Activated CD4-positive, alpha-beta T cell treated with anti-CD3 and anti-CD28 coated beads for 48 hours (primary cell): ENCODE data around the gene RCOR1.
"Not testable (repeated sequence)": the region's sequence is repeated elsewhere in the genome, so short reads cannot be mapped to it uniquely, and the experiment has no call there.

ENCODE experiments used
- DNase-seq: peaks from one replicate; pipeline ENCODE4 v3.0.0-alpha.2; 2020

The RCOR1 gene

DNA sequence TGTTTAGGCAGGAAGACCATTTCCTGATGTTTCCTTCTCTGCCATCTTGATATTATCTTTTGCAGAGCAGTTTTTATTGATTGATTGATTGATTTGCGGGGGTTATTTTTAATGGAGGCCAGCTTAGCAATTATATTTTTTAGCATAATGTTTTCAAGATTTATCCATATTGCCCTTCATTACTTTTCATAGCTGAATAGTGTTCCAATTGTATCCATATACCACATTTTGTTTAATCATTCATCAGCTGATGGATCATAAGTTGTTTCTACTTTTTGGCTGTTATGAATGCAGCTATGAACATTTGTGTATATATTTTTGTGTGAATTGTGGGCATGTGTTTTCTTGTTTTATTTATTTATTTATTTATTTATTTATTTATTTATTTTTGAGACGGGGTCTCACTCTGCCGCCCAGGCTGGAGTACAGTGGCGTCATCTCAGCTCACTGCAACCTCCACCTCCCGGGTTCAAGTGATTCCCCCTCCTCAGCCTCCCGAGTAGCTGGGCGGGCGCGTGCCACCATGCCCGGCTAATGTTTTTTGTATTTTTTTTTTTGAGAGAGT is 20.9 kb upstream of the RCOR1 start:
- DNase-seq, result no peak

DNA sequence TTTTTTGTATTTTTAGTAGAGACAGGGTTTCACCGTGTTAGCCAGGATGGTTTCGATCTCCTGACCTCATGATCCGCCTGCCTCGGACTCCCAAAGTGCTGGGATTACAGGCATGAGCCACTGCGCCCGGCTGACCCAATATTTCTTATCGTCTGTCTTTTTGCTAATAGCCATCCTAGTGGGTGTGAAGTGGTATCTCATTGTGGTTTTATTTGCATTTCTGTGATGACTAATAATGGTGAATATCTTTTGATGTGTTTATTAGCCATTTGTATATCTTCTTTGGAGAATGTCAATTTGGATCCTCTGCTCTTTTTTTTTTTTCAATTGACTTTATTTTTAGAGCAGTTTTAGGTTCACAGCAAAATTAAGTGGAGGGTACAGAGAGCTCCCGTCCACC is 19.3 kb upstream of the RCOR1 start:
- DNase-seq, result not testable (repeated sequence)

- no peak for DNase-seq
These were observed 18.8 kb upstream of the RCOR1 start for GRCh38 chr14:102573591-102574046.

GRCh38 chr14:102574281-102575159 is 17.9 kb upstream of the RCOR1 start:
- no peak for DNase-seq

DNA sequence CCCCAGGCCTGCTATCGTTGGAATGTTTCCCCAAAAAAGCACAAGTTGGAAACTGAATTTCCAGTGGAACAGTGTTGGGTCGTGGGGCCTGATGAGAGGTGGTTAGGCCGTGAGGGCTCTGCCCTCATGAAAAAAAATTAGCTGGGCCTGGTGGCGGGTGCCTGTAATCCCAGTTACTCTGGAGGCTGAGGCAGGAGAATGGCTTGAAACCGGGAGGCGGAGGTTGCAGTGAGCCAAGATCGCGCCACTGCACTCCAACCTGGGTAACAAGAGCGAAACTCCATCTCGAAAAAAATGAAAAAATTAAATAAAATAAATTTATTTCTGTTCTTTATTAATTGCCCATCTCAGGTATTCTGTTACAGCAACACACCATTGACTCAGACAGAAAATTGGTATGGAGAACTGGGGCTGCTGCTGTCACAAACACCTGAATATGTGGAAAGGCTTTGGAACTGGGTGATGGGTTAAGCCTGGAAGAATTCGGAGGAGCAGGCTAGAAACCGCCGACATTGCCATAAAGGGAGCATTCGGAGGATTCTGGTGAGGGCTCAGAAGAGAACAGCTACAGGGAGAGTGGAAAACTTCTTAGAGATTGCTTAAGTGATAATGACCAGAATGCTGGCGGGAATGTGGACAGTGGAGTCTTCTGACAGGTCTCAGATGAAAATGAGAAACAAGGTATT is 17.1 kb upstream of the RCOR1 start:
- no peak for DNase-seq

DNA sequence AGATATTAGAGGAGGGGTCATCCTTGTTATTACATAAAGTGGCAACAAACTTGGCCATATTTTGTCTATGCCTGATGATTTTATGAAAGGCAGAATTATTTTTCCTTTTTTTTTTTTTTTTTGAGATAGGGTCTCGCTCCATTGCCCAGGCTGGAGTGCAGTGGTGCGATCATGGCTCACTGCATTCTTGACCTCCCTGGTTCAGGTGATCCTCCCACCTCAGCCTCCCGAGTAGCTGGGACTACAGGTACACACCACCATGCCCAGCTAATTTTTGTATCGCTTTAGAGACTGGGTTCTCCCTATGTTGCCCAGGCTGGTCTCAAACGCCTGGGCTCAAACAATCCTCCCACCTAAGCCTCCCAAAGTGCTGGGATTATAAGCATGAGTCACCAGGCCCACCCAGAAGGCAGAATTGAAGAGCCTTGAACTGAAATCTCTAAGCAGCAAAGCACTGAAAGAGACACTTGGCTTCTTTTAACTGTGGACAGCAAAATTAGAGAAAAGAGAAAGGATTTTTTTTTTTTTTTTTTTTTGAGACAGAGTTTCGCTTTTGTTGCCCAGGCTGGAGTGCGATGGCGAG is 16.5 kb upstream of the RCOR1 start:
- DNase-seq, result not testable (repeated sequence)

DNA sequence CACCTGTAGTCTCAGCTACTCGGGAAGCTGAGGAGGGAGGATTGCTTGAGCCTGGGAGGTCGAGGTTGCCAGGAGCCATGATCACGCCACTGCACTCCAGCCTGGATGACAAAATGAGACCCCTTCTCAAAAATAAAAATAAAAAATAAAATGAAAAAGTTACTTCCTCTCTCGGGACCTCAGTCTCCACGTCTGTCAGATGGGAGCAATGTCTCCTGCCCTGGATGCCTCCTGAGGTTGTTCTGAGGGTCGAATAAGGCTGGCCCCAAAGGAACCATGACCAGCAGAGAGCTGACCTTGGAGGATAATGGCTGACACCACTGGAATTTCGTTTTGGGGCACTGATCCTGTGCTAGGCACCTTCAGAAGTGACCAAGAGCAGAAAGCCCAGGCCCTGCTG is 13.6 kb upstream of the RCOR1 start:
- DNase-seq, result no peak

DNA sequence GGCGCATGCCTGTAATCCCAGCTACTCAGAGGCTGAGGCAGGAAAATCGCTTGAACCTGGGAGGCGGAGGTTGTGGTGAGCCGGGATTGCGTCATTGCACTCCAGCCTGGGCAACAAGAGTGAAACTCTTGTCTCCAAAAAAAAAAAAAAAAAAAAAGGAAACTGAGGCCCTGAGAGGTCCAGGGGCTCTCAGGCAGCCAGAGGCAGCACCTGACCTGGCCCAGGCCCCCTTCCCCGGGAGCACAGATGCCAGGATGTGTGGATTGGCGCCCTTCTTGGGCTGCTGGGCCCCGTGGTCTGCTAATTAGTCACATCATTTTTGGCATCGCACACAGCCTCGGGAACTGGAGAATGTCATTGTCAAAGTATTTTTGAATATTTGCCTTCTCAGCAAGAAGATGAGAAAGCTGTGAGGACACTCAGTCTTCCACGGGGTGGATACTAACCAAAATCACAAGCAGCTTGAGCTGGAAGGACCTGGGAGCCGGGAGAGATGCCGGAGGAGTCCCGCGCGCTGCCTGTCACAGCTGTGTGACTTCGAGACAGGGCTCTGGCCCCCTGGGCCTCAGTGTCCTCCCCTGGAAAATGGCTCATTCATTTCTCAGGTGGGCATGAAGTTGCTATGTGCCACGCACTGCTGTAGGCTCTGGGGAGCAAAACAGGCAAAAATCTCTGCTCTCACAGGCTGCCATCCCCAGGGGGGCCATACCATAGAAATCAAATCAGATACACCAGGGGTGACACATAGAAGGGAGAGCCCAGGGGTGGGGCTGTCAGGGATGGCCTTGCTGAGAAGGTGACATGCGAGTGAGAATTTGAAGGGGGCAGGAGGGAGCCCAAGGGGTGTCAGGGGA is 12.5 kb upstream of the RCOR1 start:
- no peak for DNase-seq

GRCh38 chr14:102580550-102581110 is 11.8 kb upstream of the RCOR1 start:
- no peak for DNase-seq

DNA sequence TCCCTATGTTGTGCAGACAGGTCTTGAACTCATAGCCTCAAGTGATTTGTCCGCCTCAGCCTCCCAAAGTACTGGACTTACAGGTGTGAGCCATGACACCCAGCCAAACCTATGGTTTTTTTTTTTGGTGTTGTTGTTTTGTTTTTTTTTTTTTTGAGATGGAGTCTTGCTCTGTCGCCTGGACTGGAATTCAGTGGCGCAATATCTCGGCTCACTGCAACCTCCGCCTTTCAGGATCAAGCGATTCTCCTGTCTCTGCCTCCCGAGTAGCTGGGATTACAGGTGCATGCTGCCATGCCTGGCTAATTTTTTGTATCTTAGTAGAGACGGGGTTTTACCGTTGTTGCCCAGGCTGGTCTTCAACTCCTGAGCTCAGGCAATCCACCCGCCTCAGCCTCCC is 11.3 kb upstream of the RCOR1 start:
- no peak for DNase-seq

DNA sequence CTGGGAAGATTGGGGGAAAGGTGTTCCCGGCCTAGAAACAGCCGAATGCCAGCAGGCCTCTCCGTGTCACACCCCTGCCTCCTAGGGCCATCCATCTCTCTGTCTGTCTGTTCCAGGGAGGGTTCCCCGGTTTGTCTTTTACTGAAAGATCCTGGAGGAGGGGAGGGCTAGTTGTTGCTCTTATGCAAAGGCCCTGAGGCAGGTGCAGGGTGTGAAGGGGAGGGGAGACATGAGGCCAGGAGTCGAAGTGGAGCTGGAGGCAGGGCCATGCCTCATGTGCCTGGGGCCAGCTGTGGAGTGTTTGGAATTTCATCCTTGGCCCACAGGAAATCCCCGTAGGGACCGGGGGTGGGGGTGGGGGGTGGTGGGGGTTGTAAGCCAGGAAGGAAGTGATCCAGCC is 8.7 kb upstream of the RCOR1 start:
- no peak for DNase-seq

DNA sequence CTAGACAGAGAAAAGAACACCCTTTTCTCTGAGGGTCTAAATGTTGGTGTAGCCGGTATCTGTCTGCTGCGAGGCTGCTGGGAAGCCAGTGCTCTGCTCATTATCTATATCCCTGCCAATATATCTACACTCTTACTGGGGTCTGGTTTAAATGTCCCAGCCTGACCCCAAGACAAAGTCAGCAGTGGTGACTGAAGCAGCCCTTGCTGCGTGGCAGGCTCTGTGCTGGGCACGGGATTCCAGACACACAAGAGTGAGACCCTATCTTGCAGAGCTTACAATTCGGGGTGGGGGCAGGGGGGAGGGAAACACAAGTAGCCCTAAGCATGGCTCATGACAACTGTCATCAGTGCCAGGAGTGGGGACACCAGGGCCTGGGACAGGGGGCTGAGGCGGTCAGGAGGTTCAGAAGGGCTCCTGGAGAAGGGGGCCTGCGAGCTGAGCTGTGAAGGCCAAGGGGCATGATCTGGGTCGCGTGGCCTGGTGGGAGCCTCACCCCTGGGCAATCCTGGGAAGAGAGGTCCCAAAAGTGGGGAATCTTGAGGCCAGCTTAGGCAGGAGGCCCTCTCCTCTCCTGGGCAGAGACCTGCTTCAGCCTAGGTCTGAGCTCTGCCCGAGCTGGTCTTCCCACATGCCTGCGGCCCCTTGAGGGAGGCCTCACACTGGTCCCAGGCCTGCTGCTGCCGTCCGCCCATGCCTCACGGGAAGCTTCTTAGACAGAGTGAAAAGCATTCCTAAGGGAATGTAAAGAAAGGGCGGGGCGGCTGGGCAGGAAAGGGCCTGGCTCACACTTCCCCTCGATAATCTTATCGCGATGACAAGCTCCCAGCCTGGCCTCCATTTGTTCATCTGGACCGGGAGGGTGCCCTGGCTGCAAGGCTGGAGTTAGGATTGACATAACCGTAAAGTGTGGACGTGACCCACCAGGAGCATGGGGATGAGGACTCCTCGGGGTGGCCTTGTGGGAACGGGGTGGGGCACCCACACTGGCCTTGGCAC is 7.3 kb upstream of the RCOR1 start:
- DNase-seq, result no peak

DNA sequence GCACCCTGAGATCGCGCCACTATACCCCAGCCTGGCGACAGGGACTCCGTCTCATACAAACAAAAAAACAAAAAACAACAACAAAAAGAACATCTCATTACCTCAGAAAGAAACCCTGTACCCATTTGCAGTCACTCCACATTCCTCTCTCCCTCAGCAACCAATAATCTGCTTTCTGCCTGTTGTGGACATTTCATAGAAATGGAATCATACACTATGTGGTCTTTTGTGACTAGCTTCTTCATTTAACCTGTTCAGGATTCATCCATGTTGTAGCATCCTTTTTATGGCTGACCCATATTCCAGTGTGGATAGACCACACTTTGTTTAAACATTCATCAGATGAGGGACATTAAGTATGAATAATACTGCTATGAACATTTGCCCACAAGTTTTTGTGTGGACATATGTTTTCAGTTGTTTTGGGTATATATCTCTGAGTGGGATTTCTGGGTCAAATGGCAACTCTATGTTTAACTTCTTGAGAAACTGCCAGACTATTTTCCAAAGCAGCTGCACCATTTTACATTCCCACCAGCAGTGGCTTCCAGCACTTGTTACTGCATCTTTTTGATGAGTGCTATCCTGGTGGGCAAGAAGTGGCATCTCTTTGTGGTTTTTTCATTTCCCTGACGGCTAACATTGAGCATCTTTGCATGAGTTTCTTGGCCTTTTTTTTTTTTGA is 5.9 kb upstream of the RCOR1 start:
- no peak for DNase-seq

GRCh38 chr14:102588821-102589220 is 3.6 kb upstream of the RCOR1 start:
- no peak for DNase-seq

- no peak for DNase-seq
These were observed 2.6 kb upstream of the RCOR1 start for GRCh38 chr14:102589761-102590290.

- no peak for DNase-seq
These were observed 1.8 kb upstream of the RCOR1 start for GRCh38 chr14:102590667-102591099.

DNA sequence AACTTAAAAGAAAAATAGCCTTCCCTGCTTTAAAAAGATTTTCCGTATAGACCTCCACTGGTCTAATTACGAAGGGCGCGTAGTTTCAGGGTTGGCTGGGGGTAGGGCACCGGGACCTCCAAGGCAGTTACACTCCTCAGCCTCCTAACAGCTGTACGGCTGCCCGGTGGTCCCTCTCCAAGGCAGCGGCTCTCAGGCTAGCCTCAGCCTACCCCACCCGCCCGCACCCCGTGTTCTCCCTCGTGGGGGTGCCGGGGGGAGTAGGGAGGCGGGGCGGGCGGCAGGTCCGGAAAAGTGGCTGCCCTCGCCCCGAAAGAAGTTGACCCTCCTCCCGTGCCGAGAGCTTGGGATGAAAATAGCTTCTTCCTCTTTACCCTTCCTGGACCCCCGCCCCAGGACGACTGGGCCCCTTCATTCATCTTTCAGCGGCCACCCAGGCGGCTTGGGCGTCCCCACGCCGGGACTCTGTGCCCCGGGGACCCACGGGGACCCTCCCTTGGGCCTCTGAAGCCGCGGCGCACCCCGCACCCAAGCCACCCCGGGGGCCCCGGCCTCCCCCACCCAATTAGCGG is 991 bp upstream of the RCOR1 start:
- no peak for DNase-seq

GRCh38 chr14:102592763-102593060 is 263 bp downstream of the RCOR1 start:
- no peak for DNase-seq

DNA sequence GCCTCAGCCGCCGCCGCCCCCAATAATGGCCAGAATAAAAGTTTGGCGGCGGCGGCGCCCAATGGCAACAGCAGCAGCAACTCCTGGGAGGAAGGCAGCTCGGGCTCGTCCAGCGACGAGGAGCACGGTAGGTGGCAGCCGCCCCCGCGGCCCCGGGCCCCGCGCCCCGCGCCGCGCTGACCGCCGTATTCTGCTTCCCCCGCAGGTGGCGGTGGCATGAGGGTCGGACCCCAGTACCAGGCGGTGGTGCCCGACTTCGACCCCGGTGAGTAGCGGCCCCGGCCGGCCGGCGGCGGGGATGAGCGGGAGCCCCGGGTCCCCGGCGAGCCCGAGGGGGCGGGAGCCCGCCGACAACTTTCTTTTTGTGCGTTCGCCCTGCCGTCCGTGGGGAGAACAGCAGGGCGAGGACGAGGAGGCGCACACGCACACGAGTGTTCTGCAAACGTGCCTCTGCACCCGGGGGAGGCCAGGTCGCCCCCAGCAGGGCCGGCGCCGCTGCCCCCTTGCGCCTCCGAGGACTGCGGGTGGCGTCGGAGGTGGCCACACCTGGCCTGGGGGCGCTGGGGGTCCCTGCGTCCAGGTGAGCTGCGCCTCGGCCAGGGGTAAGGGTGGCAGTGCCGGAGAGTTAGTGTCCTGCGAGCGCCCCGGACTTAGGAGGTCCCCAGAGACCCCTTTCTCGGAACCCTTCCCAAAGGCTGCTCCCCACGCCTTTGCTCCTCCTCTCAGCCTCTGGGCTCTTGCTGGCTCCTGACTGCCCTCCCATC is 794 bp downstream of the RCOR1 start:
- DNase-seq, result peak; percentile 71
